K562 (cell line): ENCODE data around the gene TMEM131L. TPM values are rescaled to one million over a fixed set of nuclear protein-coding genes. Genes with fewer than 3 reads are reported as not detected.

Source experiments
- ATAC-seq: fragments of 200-7000 bp; cut with Tn5 transposase; 3 replicates; pipeline ENCODE4 v1.9.1; 2020; ENCODE audit warnings: moderate library complexity
- BruUV-seq: library from RNA; stranded (reverse); fragments of 400-500 nt; replicated peaks from 2 replicates; lab custom pipeline; 2021; lab: Mats Ljungman, UMichigan
- CTCF ChIA-PET: fragments of 300-600 bp; formaldehyde crosslinking; extraction: SDS; loops from one replicate; lab custom pipeline; 2021; ENCODE audit warnings: low intra/inter-chr PET ratio; lab: Yijun Ruan, JAX
- POLR2A ChIA-PET: fragments of 300-600, 350-650 bp; sonication (Branson Sonifier 250); formaldehyde crosslinking; extraction: SDS; loops from one replicate; lab custom pipeline; 2021; ENCODE audit warnings: antibody characterized with exemption, inconsistent platforms; lab: Yijun Ruan, JAX
- DNase-seq, 4 experiments: peaks; one replicate each; pipeline versions ENCODE4 v3.0.0 to v3.0.0-alpha.2; 2011 to 2018; ENCODE audit warnings: low spot score in 3 of 4, mixed read lengths in 3 of 4; ENCODE audit errors: extremely low read depth in 1 of 4
- FAIRE-seq: peaks from 2 replicates; lab custom pipeline; 2011; peaks lifted over from hg19 to GRCh38; lab: Jason Lieb, UNC
- H2AFZ ChIP-seq: 2 replicates; pipeline ENCODE4 v1.6.0; 2011; ENCODE audit warnings: low read depth, low read length, control low read depth, inconsistent platforms
- H3K27ac ChIP-seq: fragments of 200-600 bp; 3 replicates; pipeline ENCODE4 v1.8.0; 2011; ENCODE audit warnings: low read depth, mild to moderate bottlenecking, control low read depth, inconsistent platforms, low read length, moderate library complexity, mixed read lengths; ENCODE audit errors: extremely low read depth
- H3K27me3 ChIP-seq, 2 experiments: fragments of 300-600 bp in 1 of 2; 2 replicates in 1 of 2; 3 replicates in 1 of 2; pipeline versions ENCODE4 v1.6.0 to v1.8.0; 2011; ENCODE audit warnings: inconsistent platforms in 2 of 2, low read length in 2 of 2, mild to moderate bottlenecking in 1 of 2, mixed read lengths in 1 of 2, moderate library complexity in 1 of 2; ENCODE audit not compliant: control insufficient read depth in 2 of 2, insufficient read depth in 2 of 2
- H3K36me3 ChIP-seq: fragments of 300-600 bp; 3 replicates; pipeline ENCODE4 v1.8.0; 2011; ENCODE audit warnings: mild to moderate bottlenecking, low read length, inconsistent platforms; ENCODE audit not compliant: control insufficient read depth, insufficient read depth
- H3K4me1 ChIP-seq, 2 experiments: fragments of 200-600 bp in 1 of 2; replicated peaks in 1 of 2; 2 replicates in 1 of 2; 3 replicates in 1 of 2; pipeline versions ENCODE4 v1.5.1 to v1.8.0; 2011; ENCODE audit warnings: inconsistent platforms in 2 of 2, low read length in 2 of 2, mild to moderate bottlenecking in 1 of 2, mixed read lengths in 1 of 2, moderate library complexity in 1 of 2; ENCODE audit not compliant: control insufficient read depth in 2 of 2, insufficient read depth in 2 of 2
- H3K4me2 ChIP-seq: 2 replicates; pipeline ENCODE4 v1.6.1; 2011; ENCODE audit warnings: low read length, control low read depth, inconsistent platforms, mixed read lengths; ENCODE audit not compliant: insufficient read depth
- H3K4me3 ChIP-seq: fragments of 200-600 bp; sonication (generic), shearing (Covaris generic); 2 replicates; pipeline ENCODE4 v1.5.1; 2016; ENCODE audit warnings: control low read depth, inconsistent platforms
- H3K79me2 ChIP-seq: fragments of 200-600 bp; 3 replicates; pipeline ENCODE4 v1.8.0; 2011; ENCODE audit warnings: low read length, inconsistent platforms; ENCODE audit not compliant: control insufficient read depth, insufficient read depth
- H3K9ac ChIP-seq, 2 experiments: 2 replicates each; pipeline versions ENCODE4 v1.6.0 to v1.6.1; 2011; ENCODE audit warnings: low read depth in 2 of 2, low read length in 2 of 2, control low read depth in 1 of 2, inconsistent platforms in 1 of 2, mild to moderate bottlenecking in 1 of 2, mixed read lengths in 1 of 2; ENCODE audit not compliant: insufficient read depth in 1 of 2
- H3K9me1 ChIP-seq: one replicate; pipeline ENCODE4 v1.6.0; 2011; ENCODE audit warnings: inconsistent platforms, mild to moderate bottlenecking, low read length, moderate library complexity; ENCODE audit not compliant: control insufficient read depth, insufficient read depth
- H3K9me3 ChIP-seq: replicated peaks from 2 replicates; pipeline ENCODE4 v1.5.1; 2011; ENCODE audit warnings: low read depth, low read length, inconsistent platforms; ENCODE audit not compliant: control insufficient read depth, insufficient read depth
- H4K20me1 ChIP-seq: replicated peaks from 2 replicates; pipeline ENCODE4 v1.6.1; 2011; ENCODE audit warnings: low read length, inconsistent platforms, mixed read lengths; ENCODE audit not compliant: control insufficient read depth, insufficient read depth
- BHLHE40 ChIP-seq: IDR thresholded peaks from 2 replicates; pipeline ENCODE4 v1.6.1; 2011; ENCODE audit warnings: low read length, improper control_type of control experiment
- GABPB2 ChIP-seq: fragments of 250-450 bp; sonication (Bioruptor Pico); conservative IDR thresholded peaks from 2 replicates; pipeline ENCODE4 v1.5.1; 2021; ENCODE audit warnings: mild to moderate bottlenecking
- KLF10 ChIP-seq: fragments of 250-450 bp; sonication (Bioruptor Pico); IDR thresholded peaks from 2 replicates; pipeline ENCODE4 v1.6.1; 2021; ENCODE audit warnings: matching md5 sums
- MAFG ChIP-seq: fragments of 450-650 bp; conservative IDR thresholded peaks from 2 replicates; pipeline ENCODE4 v1.6.1; 2016; ENCODE audit warnings: missing genetic modification characterization, missing compliant biosample characterization
- PML ChIP-seq: IDR thresholded peaks from 2 replicates; pipeline ENCODE4 v1.6.1; 2012; ENCODE audit warnings: low read length, inconsistent platforms
- SRSF3 ChIP-seq: fragments of 200-400 bp; formaldehyde crosslinking; IDR thresholded peaks from 2 replicates; pipeline ENCODE4 v1.6.1; 2016; ENCODE audit warnings: mild to moderate bottlenecking, low read length, moderate library complexity; ENCODE audit not compliant: insufficient read depth
- ZBTB11 ChIP-seq, 3 experiments: fragments of 200-800 bp in 1 of 3; fragments of 250-450 bp in 1 of 3; fragments of 450-650 bp in 1 of 3; sonication (Bioruptor Pico) in 1 of 3; sonication (Bioruptor generic) in 1 of 3; formaldehyde crosslinking in 1 of 3; IDR thresholded peaks; 2 replicates each; pipeline versions ENCODE4 v1.6.1 to v1.8.0; 2016 to 2022; ENCODE audit warnings: mild to moderate bottlenecking in 2 of 3, missing genetic modification characterization in 2 of 3, missing compliant biosample characterization in 1 of 3, moderate library complexity in 1 of 3
- ZBTB7A ChIP-seq: IDR thresholded peaks from 2 replicates; pipeline ENCODE4 v1.6.1; 2011; ENCODE audit warnings: low read depth, mild to moderate bottlenecking, low read length, moderate library complexity, borderline replicate concordance; ENCODE audit not compliant: control insufficient read depth
- ZNF224 ChIP-seq: sonication (generic); formaldehyde crosslinking; IDR thresholded peaks from 2 replicates; pipeline ENCODE4 v1.8.0; 2022; ENCODE audit warnings: mild to moderate bottlenecking, missing genetic modification reagents
- ZNF24 ChIP-seq: fragments of 450-650 bp; IDR thresholded peaks from 2 replicates; pipeline ENCODE4 v1.6.1; 2016
- ZNF609 ChIP-seq: sonication (generic); formaldehyde crosslinking; IDR thresholded peaks from 2 replicates; pipeline ENCODE4 v1.8.1; 2023; ENCODE audit warnings: missing genetic modification reagents, mild to moderate bottlenecking, borderline replicate concordance
- ZZZ3 ChIP-seq: fragments of 450-650 bp; IDR thresholded peaks from 2 replicates; pipeline ENCODE4 v1.6.1; 2016; ENCODE audit warnings: antibody characterized with exemption, mild to moderate bottlenecking, moderate library complexity
- WGBS: fragments of 100-300 bp; shearing (Covaris generic); methylation state at CpG from one replicate; pipeline ENCODE4 v1.1.6; 2016; ENCODE audit warnings: low coverage, mixed read lengths; ENCODE audit not compliant: insufficient coverage; ENCODE audit errors: missing lambda C conversion rate; 5-methylcytosine and 5-hydroxymethylcytosine counted together
- in situ Hi-C: fragments of 300-500 bp; cut with MboI; formaldehyde crosslinking; loops from 4 replicates; pipeline ENCODE4 v1.15.0; 2018; ENCODE audit warnings: inconsistent platforms, mixed read lengths
- intact Hi-C: fragments of 100-400 bp; cut with micrococcal nuclease; formaldehyde crosslinking; loops from 2 replicates; pipeline ENCODE4 v1.14.2; 2022
- polyA plus RNA-seq, 8 experiments: library from polyadenylated mRNA; depleted of rRNA in 4 of 8; stranded (reverse) in 5 of 8; unstranded in 3 of 8; fragments of >200 nt; fragmentation: Nextera tagmentation in 2 of 8; fragmentation: Illumina TruSeq in 1 of 8; extraction: Ambion mirVana in 2 of 8; extraction: Trizol in 1 of 8; gene quantifications; 2 replicates each; pipeline versions ENCODE4 v1.2.1 to v1.2.3, GENCODE V29; 2011 to 2014; ENCODE audit warnings: inconsistent platforms in 1 of 8, missing spikeins in 1 of 8
- total RNA-seq, 7 experiments: library from RNA; depleted of rRNA in 6 of 7; stranded (reverse); fragments of >200 nt in 6 of 7; fragmentation: Illumina TruSeq in 2 of 7; extraction: Trizol in 2 of 7; gene quantifications; 2 replicates each; pipeline versions ENCODE4 v1.2.1 to v1.2.3, GENCODE V29; 2011 to 2021; ENCODE audit warnings: low replicate concordance in 1 of 7

Gene TMEM131L
- total and polyA plus RNA-seq, 9 of the 15 experiments (the other 6 are each of a cell fraction or from before 2014, with no cell fraction given): 1.2 to 20.8 (median 12.9) TPM

- TF ChIP-seq MAFG (no peak), ZNF609 (no peak), ZNF224 (CRISPR knock-in tag) (no peak)
- TF ChIP-seq, all 486 proteins: peak for 0
These were observed 72.6 kb downstream of the TMEM131L start (continued) for GRCh38 chr4:153538487-153539357.

- Histone ChIP-seq H3K36me3 (no peaks in the 10 kb centered on the region; the same call in none of the 3 replicates), H3K27me3 (no peaks in the 10 kb centered on the region), H3K4me1 (peaks cover 6 to 9% of the 10 kb centered on the region in 2 experiments; a peak in 3 of 5 replicates), H3K9ac (no peak overlapping the region), H3K9me3 (no peaks in the 10 kb centered on the region), H3K4me3 (no peak overlapping the region), H3K79me2 (peaks cover 15% of the 10 kb centered on the region), H3K9me1 (peaks cover 6% of the 10 kb centered on the region), H2AFZ (no peak overlapping the region), H3K27ac (no peak overlapping the region), H3K4me2 (no peak overlapping the region), H4K20me1 (peaks cover 5% of the 10 kb centered on the region)
- WGBS: 78% methylated on average over 2 of the region's 3 CpGs
- POLR2A ChIA-PET: interaction anchor here (0.6 kb wide), 1 partner anchor 201 kb away, joined by 3 read pairs; no protein-coding TSS in a partner anchor
- no peak for DNase-seq
- intact Hi-C loops (no loop called here), in situ Hi-C loops (no loop called here)
- no peak for FAIRE-seq
- BruUV-seq: no TSS peak
- no peak for ATAC-seq
- CTCF ChIA-PET: no interaction called here
- TF ChIP-seq KLF10 (CRISPR knock-in tag): no peak
- no peak for TF ChIP-seq SRSF3
- no peak for TF ChIP-seq ZZZ3
- no peak for TF ChIP-seq ZNF24
- TF ChIP-seq ZBTB11 (CRISPR knock-in tag; IDR thresholded peaks at IDR 0.05): no peak
- TF ChIP-seq ZBTB7A: no peak
- TF ChIP-seq GABPB2 (CRISPR knock-in tag): no peak
- no peak for TF ChIP-seq PML
- TF ChIP-seq BHLHE40: no peak
These were observed 73.3 kb downstream of the TMEM131L start for GRCh38 chr4:153539422-153539821.
